Activated naive CD4-positive, alpha-beta T cell treated with anti-CD3 and anti-CD28 coated beads for 36 hours (primary cell): Measurements from ENCODE around the gene CLDND1. TPM values are rescaled to one million over a fixed set of nuclear protein-coding genes. Genes with fewer than 3 reads are reported as not detected.

Source experiments
- CTCF ChIA-PET: fragments of 350-600 bp; sonication (Branson Sonifier 250); formaldehyde crosslinking; loops from one replicate; lab custom pipeline; 2021; ENCODE audit warnings: antibody characterized with exemption; lab: Charles Lee
- DNase-seq: peaks from one replicate; pipeline ENCODE4 v3.0.0-alpha.2; 2020
- H3K27ac Mint-ChIP-seq: one replicate; pipeline ENCODE4 v1.8.0; 2021; ENCODE audit warnings: mild to moderate bottlenecking, mixed read lengths
- H3K27me3 Mint-ChIP-seq: one replicate; pipeline ENCODE4 v1.8.0; 2021; ENCODE audit warnings: low read depth, mixed read lengths
- H3K36me3 Mint-ChIP-seq: one replicate; pipeline ENCODE4 v1.8.0; 2021; ENCODE audit warnings: low read depth, mixed read lengths
- H3K4me1 Mint-ChIP-seq: one replicate; pipeline ENCODE4 v1.8.0; 2021; ENCODE audit warnings: low read depth, mixed read lengths
- H3K4me3 Mint-ChIP-seq: one replicate; pipeline ENCODE4 v1.8.0; 2021; ENCODE audit warnings: mild to moderate bottlenecking, moderate library complexity, mixed read lengths
- H3K9me3 Mint-ChIP-seq: one replicate; pipeline ENCODE4 v1.8.0; 2021; ENCODE audit warnings: mixed read lengths
- intact Hi-C: fragments of 100-400 bp; cut with micrococcal nuclease; formaldehyde crosslinking; loops from one replicate; pipeline ENCODE4 v1.15.1; 2023
- total RNA-seq, 2 experiments: library from RNA; stranded (reverse); gene quantifications; one replicate each; pipeline ENCODE4 v1.2.3, GENCODE V29; 2021

The CLDND1 gene
- total RNA-seq, 2 experiments from 2014 or later, result 91.7 to 94.6 TPM

DNA sequence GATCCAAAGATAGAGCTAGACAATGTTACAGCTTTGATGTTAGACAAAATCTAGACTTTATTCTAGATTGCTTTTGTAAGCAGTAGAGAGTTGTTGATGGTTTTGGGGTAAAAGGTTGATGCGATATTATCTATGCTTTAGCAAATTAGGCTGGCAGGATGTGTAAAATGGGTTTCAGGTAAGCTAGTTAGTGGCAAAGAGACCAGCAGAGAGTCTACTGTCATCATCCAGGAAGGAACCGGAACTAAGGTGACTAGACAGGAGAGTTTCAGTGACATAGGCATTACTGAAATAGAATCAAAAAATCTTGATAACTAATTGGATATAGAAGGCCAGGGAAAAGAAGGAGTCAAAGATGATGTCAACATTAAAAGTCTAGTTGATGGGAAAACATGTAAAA, 14.1 kb downstream of the CLDND1 start:
- Mint-ChIP-seq H3K27ac (no peak overlapping the region), H3K9me3 (no peaks in the 10 kb centered on the region), H3K36me3 (peaks cover 27% of the 10 kb centered on the region), H3K27me3 (no peaks in the 10 kb centered on the region), H3K4me1 (peaks cover 3% of the 10 kb centered on the region), H3K4me3 (no peak overlapping the region)
- CTCF ChIA-PET, result no interaction called here
- no peak for DNase-seq
- intact Hi-C loops, result no loop called here

- Mint-ChIP-seq H3K27me3 (no peaks in the 10 kb centered on the region), H3K4me1 (peaks cover 3% of the 10 kb centered on the region)
Measured at GRCh38 chr3:98504539-98504938, 18.2 kb downstream of the CLDND1 start.

GRCh38 chr3:98501863-98502576, 20.7 kb downstream of the CLDND1 start:
- no peaks in the 10 kb centered on the region for H3K27me3 Mint-ChIP-seq
- CTCF ChIA-PET, result interaction anchor here (0.7 to 1.3 kb wide), 2 partner anchors 41 to 88 kb away, joined by 3 read pairs; no protein-coding TSS in a partner anchor
- no peaks in the 10 kb centered on the region for H3K4me1 Mint-ChIP-seq
- H3K36me3 Mint-ChIP-seq, result peaks cover 6% of the 10 kb centered on the region
- H3K4me3 Mint-ChIP-seq, result no peak overlapping the region
- intact Hi-C loops, result no loop called here
- no peaks in the 10 kb centered on the region for H3K9me3 Mint-ChIP-seq
- DNase-seq, result no peak
- no peak overlapping the region for H3K27ac Mint-ChIP-seq

More at GRCh38 chr3:98504539-98504938, 18.2 kb downstream of the CLDND1 start:
- CTCF ChIA-PET, result no interaction called here
- H3K4me3 Mint-ChIP-seq, result no peak overlapping the region
- intact Hi-C loops, result no loop called here
- no peaks in the 10 kb centered on the region for H3K9me3 Mint-ChIP-seq
- H3K36me3 Mint-ChIP-seq, result peaks cover 18% of the 10 kb centered on the region
- no peak overlapping the region for H3K27ac Mint-ChIP-seq
- DNase-seq, result no peak

- H3K4me1 Mint-ChIP-seq, result no peaks in the 10 kb centered on the region
- no peak for DNase-seq
- no peak overlapping the region for H3K27ac Mint-ChIP-seq
- no peaks in the 10 kb centered on the region for H3K27me3 Mint-ChIP-seq
- CTCF ChIA-PET, result no interaction called here
- H3K4me3 Mint-ChIP-seq, result no peak overlapping the region
- no peaks in the 10 kb centered on the region for H3K9me3 Mint-ChIP-seq
- H3K36me3 Mint-ChIP-seq, result peaks cover 3% of the 10 kb centered on the region
- intact Hi-C loops, result no loop called here
Measured at GRCh38 chr3:98501270-98501669, 21.4 kb downstream of the CLDND1 start.

GRCh38 chr3:98500019-98500418, 22.7 kb downstream of the CLDND1 start:
- Mint-ChIP-seq H3K9me3 (no peaks in the 10 kb centered on the region), H3K36me3 (no peaks in the 10 kb centered on the region), H3K27me3 (no peaks in the 10 kb centered on the region), H3K4me1 (no peaks in the 10 kb centered on the region), H3K4me3 (no peak overlapping the region), H3K27ac (no peak overlapping the region)
- intact Hi-C loops, result no loop called here
- CTCF ChIA-PET, result no interaction called here
- DNase-seq, result no peak

GRCh38 chr3:98497381-98497780, 25.3 kb downstream of the CLDND1 start, which contains the start of gene OR5K2:
Gene OR5K2 (plus strand): TSS chr3:98497681. CDS start chr3:98497681, 0 bp downstream.
- CTCF ChIA-PET, result no interaction called here
- no peaks in the 10 kb centered on the region for H3K4me1 Mint-ChIP-seq
- no peak for DNase-seq
- H3K4me3 Mint-ChIP-seq, result no peak within 1 kb of the TSS
- H3K27ac Mint-ChIP-seq, result no peak within 1 kb of the TSS
- no peaks in the 10 kb centered on the region for H3K27me3 Mint-ChIP-seq
- intact Hi-C loops, result no loop called here
- H3K36me3 Mint-ChIP-seq, result no peaks in the 10 kb centered on the region
- no peaks in the 10 kb centered on the region for H3K9me3 Mint-ChIP-seq

DNA sequence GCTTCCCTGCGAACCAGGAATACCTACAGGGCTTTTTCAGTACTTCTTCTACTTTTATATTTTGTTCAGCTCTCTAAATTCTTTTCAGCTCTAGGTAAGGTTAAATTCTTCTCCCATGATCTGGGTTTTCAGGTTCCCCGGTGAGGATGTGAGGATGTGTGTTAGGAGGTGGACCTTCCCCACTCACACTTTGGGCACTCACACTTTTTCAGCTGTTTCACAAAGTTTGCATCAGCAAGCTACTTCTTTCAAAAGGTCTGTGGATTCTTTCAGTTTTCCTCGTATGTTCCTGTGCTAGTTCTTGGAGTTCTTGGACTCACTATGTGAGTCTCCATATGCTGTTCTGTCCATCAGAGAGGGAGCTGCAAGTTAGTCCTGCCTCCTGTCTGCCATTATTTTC, 39.1 kb downstream of the CLDND1 start:
- intact Hi-C loops, result no loop called here
- H3K9me3 Mint-ChIP-seq, result peaks cover 40% of the 10 kb centered on the region
- H3K4me3 Mint-ChIP-seq, result no peak overlapping the region
- H3K4me1 Mint-ChIP-seq, result no peaks in the 10 kb centered on the region
- H3K27me3 Mint-ChIP-seq, result peaks cover 18% of the 10 kb centered on the region
- no peak overlapping the region for H3K27ac Mint-ChIP-seq
- peaks cover 6% of the 10 kb centered on the region for H3K36me3 Mint-ChIP-seq
- CTCF ChIA-PET, result interaction anchor here (0.6 kb wide), 1 partner anchor 27 kb away, joined by 3 read pairs; no protein-coding TSS in a partner anchor
- DNase-seq, result no peak

GRCh38 chr3:98482717-98483482, 39.8 kb downstream of the CLDND1 start:
- DNase-seq, result no peak
- no peak overlapping the region for H3K4me3 Mint-ChIP-seq
- H3K36me3 Mint-ChIP-seq, result peaks cover 6% of the 10 kb centered on the region
- H3K9me3 Mint-ChIP-seq, result peaks cover 33% of the 10 kb centered on the region
- CTCF ChIA-PET, result interaction anchor here (0.6 to 1.1 kb wide), 3 partner anchors 23 to 90 kb away, joined by 3 read pairs; no protein-coding TSS in a partner anchor
- no peak overlapping the region for H3K27ac Mint-ChIP-seq
- no peaks in the 10 kb centered on the region for H3K4me1 Mint-ChIP-seq
- intact Hi-C loops, result no loop called here
- peaks cover 18% of the 10 kb centered on the region for H3K27me3 Mint-ChIP-seq

Other genes with a start within 250 kb of the CLDND1 start
- not detected for gene OR5H2, start 240.4 kb downstream of the CLDND1 start, total RNA-seq
- gene OR5K4, start 169.0 kb downstream of the CLDND1 start, total RNA-seq, result not detected
- gene OR5K3, start 132.2 kb downstream of the CLDND1 start, total RNA-seq, result not detected
- gene OR5K1, start 59.7 kb downstream of the CLDND1 start, total RNA-seq, result not detected
- gene OR5K2, start 25.2 kb downstream of the CLDND1 start, total RNA-seq, result not detected
- gene GPR15, start 9.1 kb upstream of the CLDND1 start, total RNA-seq, result under 1 TPM; 0.25 to 0.26 TPM
- 10 to 100 TPM; 22.0 to 22.3 TPM for gene CPOX, start 70.7 kb upstream of the CLDND1 start, total RNA-seq
- gene ST3GAL6, start 240.4 kb upstream of the CLDND1 start, total RNA-seq, result not detected